ES-I3 (cell line): ENCODE measurements around the gene FIZ1.

Experiments used
- H3K36me3 ChIP-seq: 2 replicates; pipeline ENCODE4 v1.6.1; 2013; ENCODE audit warnings: mild to moderate bottlenecking, low read length, control low read depth, moderate library complexity; ENCODE audit not compliant: insufficient read depth
- H3K4me1 ChIP-seq: 2 replicates; pipeline ENCODE4 v1.6.1; 2013; ENCODE audit warnings: mild to moderate bottlenecking, control low read depth, low read length; ENCODE audit not compliant: insufficient read depth
- H3K9ac ChIP-seq: 2 replicates; pipeline ENCODE4 v1.6.1; 2013; ENCODE audit warnings: low read depth, mild to moderate bottlenecking, low read length, moderate library complexity
- H3K9me3 ChIP-seq: 2 replicates; pipeline ENCODE4 v1.6.1; 2013; ENCODE audit warnings: mild to moderate bottlenecking, low read length, moderate library complexity; ENCODE audit not compliant: control insufficient read depth, insufficient read depth

The FIZ1 gene

DNA sequence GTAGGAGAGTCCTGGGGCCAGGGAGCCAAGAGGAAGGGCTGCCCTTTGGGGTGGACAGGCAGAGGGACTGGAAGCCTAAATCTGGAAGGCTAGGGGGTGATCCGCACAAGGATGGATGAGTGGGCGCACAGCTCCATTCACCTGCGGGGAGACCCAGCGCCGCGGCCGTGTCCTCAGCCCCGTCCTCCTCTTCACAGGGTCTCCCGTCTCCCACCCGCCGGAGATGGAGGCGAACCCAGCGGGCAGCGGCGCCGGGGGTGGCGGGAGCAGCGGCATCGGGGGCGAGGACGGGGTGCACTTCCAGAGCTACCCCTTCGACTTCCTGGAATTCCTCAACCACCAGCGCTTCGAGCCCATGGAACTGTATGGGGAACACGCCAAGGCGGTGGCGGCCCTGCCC, 14.1 kb upstream of the FIZ1 start:
- Histone ChIP-seq H3K9ac (no peak overlapping the region), H3K4me1 (no peaks in the 10 kb centered on the region), H3K9me3 (no peaks in the 10 kb centered on the region), H3K36me3 (peaks cover 13% of the 10 kb centered on the region)

GRCh38 chr19:55611983-55612645, 12.8 kb upstream of the FIZ1 start:
- Histone ChIP-seq H3K4me1 (no peaks in the 10 kb centered on the region), H3K9ac (no peak overlapping the region), H3K36me3 (peaks cover 11% of the 10 kb centered on the region), H3K9me3 (no peaks in the 10 kb centered on the region)

- Histone ChIP-seq H3K36me3 (peaks cover 14% of the 10 kb centered on the region), H3K9me3 (no peaks in the 10 kb centered on the region), H3K4me1 (no peaks in the 10 kb centered on the region), H3K9ac (no peak overlapping the region)
Measured at GRCh38 chr19:55611300-55611982, 12.1 kb upstream of the FIZ1 start.

GRCh38 chr19:55609326-55609725, 10.0 kb upstream of the FIZ1 start:
- Histone ChIP-seq H3K9me3 (no peaks in the 10 kb centered on the region), H3K4me1 (no peaks in the 10 kb centered on the region), H3K36me3 (peaks cover 14% of the 10 kb centered on the region; the same call in 1 of the 2 replicates), H3K9ac (no peak overlapping the region)

GRCh38 chr19:55606817-55607216, 7.5 kb upstream of the FIZ1 start:
- H3K4me1 ChIP-seq, result no peaks in the 10 kb centered on the region
- no peaks in the 10 kb centered on the region for H3K9me3 ChIP-seq
- peaks cover 14% of the 10 kb centered on the region; the same call in 1 of the 2 replicates for H3K36me3 ChIP-seq
- H3K9ac ChIP-seq, result peak overlapping the region; percentile 64

DNA sequence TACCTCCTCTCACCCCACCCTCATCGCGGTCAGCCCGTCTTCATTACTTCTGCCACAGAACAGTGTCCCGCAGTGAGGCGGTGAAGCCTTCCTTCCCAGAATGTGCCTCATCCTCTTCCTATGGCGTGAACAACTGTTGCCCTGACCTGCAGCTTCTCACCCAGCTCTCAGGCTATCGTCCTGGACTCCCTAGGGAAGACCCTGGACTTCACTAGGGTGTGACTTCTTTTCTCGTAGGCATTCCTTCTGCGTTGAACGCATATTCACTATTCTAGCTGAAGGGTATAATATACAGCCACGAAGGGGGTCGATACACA, 7.1 kb upstream of the FIZ1 start:
- H3K9ac ChIP-seq, result peak overlapping the region; percentile 64
- H3K4me1 ChIP-seq, result no peaks in the 10 kb centered on the region

GRCh38 chr19:55605637-55606470, 6.5 kb upstream of the FIZ1 start, which contains the start of gene ZNF865:
Gene ZNF865, plus strand, starts transcription at chr19:55605647. Its CDS starts 7,972 bp downstream, at chr19:55613619.
- H3K36me3 ChIP-seq, result peaks cover 14% of the 10 kb centered on the region; the same call in 1 of the 2 replicates
- H3K9ac ChIP-seq, result peak within 1 kb of the TSS; percentile 64
- no peaks in the 10 kb centered on the region for H3K9me3 ChIP-seq
- no peaks in the 10 kb centered on the region for H3K4me1 ChIP-seq

More for the DNA sequence above, 7.1 kb upstream of the FIZ1 start:
- H3K36me3 ChIP-seq, result peaks cover 14% of the 10 kb centered on the region; the same call in 1 of the 2 replicates
- H3K9me3 ChIP-seq, result no peaks in the 10 kb centered on the region

DNA sequence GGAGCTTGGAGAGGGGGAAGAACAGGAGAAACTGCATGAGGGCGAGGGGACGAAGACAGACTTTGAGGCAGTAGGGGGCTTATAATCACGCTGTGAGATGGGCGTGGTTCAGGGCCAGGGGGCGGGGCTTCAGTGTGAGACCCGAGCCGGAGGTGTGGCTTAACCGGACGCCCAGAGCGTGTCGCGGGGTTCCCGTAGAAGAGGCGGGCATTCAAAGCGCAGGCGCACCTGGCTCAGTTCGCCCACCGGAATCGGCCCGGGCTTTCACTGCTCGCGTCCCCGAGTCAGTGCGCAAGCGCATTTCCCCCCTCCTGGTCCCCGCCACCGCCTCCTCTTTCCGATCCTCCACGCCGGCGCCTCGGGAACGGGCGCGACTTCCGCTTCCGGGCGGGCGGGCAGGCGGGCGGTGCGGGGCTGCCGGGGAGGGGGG, 5.9 kb upstream of the FIZ1 start:
- Histone ChIP-seq H3K9ac (peak overlapping the region; percentile 56), H3K4me1 (no peaks in the 10 kb centered on the region)

DNA sequence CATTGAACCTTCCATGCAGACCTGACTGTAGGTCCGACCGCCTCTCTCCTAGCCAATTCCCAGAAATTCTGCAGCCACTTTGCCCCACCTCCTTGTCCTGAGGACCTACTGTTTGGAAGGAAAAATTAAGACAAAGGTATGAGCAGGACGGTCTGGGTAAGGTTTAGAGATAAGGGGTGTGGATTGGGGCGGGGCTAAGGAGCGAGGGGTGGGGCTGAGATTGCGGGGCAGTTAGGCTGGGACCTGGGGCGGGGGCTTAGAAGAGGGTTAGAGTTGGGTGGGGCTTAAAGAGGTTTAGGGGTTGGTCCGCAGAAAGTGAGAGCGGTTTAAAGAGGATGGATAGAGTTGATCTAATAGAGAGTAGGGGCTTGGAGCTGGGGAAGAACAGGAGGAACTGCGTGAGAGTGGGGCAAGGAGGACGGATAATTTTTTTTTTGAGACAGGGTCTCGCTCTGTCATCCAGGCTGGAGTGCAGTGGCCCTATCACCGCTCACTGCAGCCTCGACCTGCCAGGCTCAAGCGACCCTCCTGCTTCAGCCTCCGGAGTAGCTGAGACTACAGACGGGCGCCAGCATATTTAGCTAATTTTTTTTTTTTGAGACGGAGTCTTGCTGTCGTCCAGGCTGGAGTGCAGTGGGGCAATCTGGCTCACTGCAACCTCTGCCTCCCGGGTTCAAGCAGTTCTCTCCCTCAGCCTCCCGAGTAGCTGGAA, 4.4 kb upstream of the FIZ1 start:
- Histone ChIP-seq H3K9ac (peak overlapping the region; percentile 32; the same call in 1 of the 2 replicates), H3K4me1 (no peaks in the 10 kb centered on the region), H3K9me3 (no peaks in the 10 kb centered on the region), H3K36me3 (0 out of 2 replicates have a peak, but pooled peaks cover 8% of the 10 kb centered on the region)

More for the DNA sequence above, 5.9 kb upstream of the FIZ1 start:
- H3K9me3 ChIP-seq, result no peaks in the 10 kb centered on the region
- H3K36me3 ChIP-seq, result peaks cover 14% of the 10 kb centered on the region; the same call in 1 of the 2 replicates

DNA sequence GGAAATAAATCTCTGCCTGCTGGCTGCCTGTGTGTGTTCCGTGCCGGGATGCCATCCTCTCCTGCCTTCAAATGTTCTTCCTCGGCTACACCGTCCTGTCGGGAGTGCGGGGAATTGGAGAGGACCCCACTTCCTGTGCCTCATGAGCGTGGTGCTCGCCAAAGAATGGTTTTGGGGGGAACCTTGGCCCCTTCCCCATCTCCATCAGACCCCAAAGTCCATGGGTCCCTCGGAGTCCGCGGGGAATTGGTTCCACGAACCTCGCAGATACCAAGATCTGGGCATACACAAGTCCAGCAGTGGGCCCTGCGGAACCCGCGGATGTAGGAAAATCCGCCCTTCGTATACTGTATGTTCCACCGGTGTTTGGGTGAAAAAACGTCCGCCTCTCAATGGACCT, 3.8 kb upstream of the FIZ1 start:
- H3K9ac ChIP-seq, result peak overlapping the region; percentile 32; the same call in 1 of the 2 replicates
- H3K9me3 ChIP-seq, result no peaks in the 10 kb centered on the region
- H3K4me1 ChIP-seq, result 0 out of 2 replicates have a peak, but pooled peaks cover 5% of the 10 kb centered on the region
- H3K36me3 ChIP-seq, result 0 out of 2 replicates have a peak, but pooled peaks cover 8% of the 10 kb centered on the region

DNA sequence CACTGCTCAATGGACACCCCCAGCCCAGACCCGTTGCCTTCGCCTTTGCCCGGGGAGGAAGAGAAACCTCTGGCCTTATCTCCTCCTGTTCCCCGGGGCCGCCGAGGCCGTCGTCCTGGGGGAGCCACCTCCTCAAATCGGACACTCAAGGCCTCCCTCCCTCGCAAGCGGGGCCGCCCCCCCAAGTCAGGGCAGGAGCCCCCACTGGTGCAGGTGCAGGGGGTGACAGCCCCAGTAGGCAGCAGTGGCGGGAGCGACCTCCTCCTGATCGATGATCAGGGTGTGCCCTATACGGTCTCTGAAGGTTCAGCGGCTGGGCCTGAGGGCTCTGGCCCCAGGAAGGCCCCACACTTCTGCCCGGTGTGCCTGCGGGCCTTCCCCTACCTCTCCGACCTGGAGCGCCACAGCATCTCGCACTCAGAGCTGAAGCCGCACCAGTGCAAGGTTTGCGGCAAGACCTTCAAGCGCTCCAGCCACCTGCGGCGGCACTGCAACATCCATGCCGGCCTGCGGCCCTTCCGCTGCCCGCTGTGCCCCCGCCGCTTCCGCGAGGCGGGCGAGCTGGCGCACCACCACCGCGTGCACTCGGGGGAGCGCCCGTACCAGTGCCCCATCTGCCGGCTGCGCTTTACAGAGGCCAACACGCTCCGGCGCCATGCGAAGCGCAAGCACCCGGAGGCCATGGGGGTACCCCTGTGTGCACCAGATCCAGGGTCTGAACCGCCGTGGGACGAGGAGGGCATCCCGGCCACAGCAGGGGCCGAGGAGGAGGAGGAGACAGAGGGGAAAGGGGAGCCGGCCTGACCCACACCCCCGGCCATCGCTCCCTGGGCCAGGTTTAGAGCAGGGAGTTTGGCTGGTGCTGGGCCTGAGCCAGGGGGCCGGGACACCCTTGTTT, 3.0 kb upstream of the FIZ1 start:
- 0 out of 2 replicates have a peak, but pooled peaks cover 5% of the 10 kb centered on the region for H3K4me1 ChIP-seq
- no peak overlapping the region for H3K9ac ChIP-seq
- no peaks in the 10 kb centered on the region for H3K9me3 ChIP-seq

DNA sequence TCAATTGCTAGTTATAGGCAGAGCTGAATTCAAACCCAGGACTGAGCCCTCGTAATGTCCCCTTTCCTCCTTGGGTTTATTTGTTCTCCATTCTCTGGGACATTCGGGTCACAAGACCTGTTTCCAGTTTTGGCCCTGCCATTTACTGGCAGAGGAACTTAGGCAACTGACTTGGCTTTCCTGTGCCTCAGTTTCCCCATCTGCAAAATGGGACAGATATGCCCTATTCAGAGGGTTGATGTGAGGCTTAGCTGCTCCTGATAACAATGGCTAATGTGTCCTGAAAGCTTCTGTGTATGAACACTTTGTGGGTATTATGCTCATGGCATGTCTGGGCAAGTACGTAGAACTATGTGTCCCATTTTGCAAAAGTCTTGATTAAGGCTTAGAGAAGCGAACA, 1.8 kb upstream of the FIZ1 start:
- peak overlapping the region; percentile 63 for H3K9ac ChIP-seq
- no peaks in the 10 kb centered on the region for H3K9me3 ChIP-seq
- H3K36me3 ChIP-seq, result no peaks in the 10 kb centered on the region
- H3K4me1 ChIP-seq, result 0 out of 2 replicates have a peak, but pooled peaks cover 5% of the 10 kb centered on the region

More for the DNA sequence above, 3.0 kb upstream of the FIZ1 start:
- H3K36me3 ChIP-seq, result 0 out of 2 replicates have a peak, but pooled peaks cover 5% of the 10 kb centered on the region

- Histone ChIP-seq H3K4me1 (0 out of 2 replicates have a peak, but pooled peaks cover 5% of the 10 kb centered on the region), H3K36me3 (no peaks in the 10 kb centered on the region), H3K9ac (peak overlapping the region; percentile 63), H3K9me3 (no peaks in the 10 kb centered on the region)
Measured at GRCh38 chr19:55600662-55601028, 1.3 kb upstream of the FIZ1 start.
